HepG2 (cell line): Measurements from ENCODE around the gene TOMM20. TPM values are rescaled to one million over a fixed set of nuclear protein-coding genes. Genes with fewer than 3 reads are reported as not detected.

Experiments
- ATAC-seq: fragments of 200-7000 bp; cut with Tn5 transposase; 3 replicates; pipeline ENCODE4 v1.9.1; 2020; ENCODE audit warnings: mild to moderate bottlenecking, moderate library complexity
- BruUV-seq: library from RNA; stranded (reverse); fragments of 400-500 nt; replicated peaks from 2 replicates; lab custom pipeline; 2021; lab: Mats Ljungman, UMichigan
- CTCF ChIA-PET: fragments of 300-600 bp; formaldehyde crosslinking; extraction: SDS; loops from one replicate; lab custom pipeline; 2021; ENCODE audit warnings: low total read pairs, inconsistent platforms, low intra/inter-chr PET ratio; lab: Yijun Ruan, JAX
- POLR2A ChIA-PET: fragments of 350-600 bp; sonication (Branson Sonifier 250); formaldehyde crosslinking; loops from one replicate; lab custom pipeline; 2020; ENCODE audit warnings: antibody characterized with exemption, inconsistent platforms; lab: Yijun Ruan, JAX
- DNase-seq: peaks from one replicate; pipeline ENCODE4 v3.0.0-alpha.2; 2015; ENCODE audit warnings: low spot score
- FAIRE-seq: peaks from 3 replicates; lab custom pipeline; 2011; peaks lifted over from hg19 to GRCh38; lab: Jason Lieb, UNC
- H2AFZ ChIP-seq: one replicate; pipeline ENCODE4 v1.6.1; 2011; ENCODE audit warnings: low read length, inconsistent platforms
- H3K27ac ChIP-seq: fragments of 300-600 bp; 3 replicates; pipeline ENCODE4 v1.8.0; 2011; ENCODE audit warnings: mixed run types, mild to moderate bottlenecking, mixed read lengths, low read length, inconsistent platforms; ENCODE audit not compliant: insufficient read depth; ENCODE audit errors: extremely low read length
- H3K27me3 ChIP-seq, 2 experiments: fragments of 200-600 bp in 1 of 2; 2 replicates in 1 of 2; 3 replicates in 1 of 2; pipeline versions ENCODE4 v1.6.0 to v1.8.0; 2011; ENCODE audit warnings: low read length in 2 of 2, mild to moderate bottlenecking in 2 of 2, moderate library complexity in 2 of 2, inconsistent platforms in 1 of 2; ENCODE audit not compliant: insufficient read depth in 2 of 2, control insufficient read depth in 1 of 2
- H3K36me3 ChIP-seq, 2 experiments: fragments of 200-600 bp in 1 of 2; replicated peaks in 1 of 2; 2 replicates in 1 of 2; 3 replicates in 1 of 2; pipeline versions ENCODE4 v1.5.1 to v1.8.0; 2011; ENCODE audit warnings: low read length in 2 of 2, inconsistent platforms in 1 of 2; ENCODE audit not compliant: insufficient read depth in 2 of 2, control insufficient read depth in 1 of 2
- H3K4me1 ChIP-seq: 2 replicates; pipeline ENCODE4 v1.5.1; 2012; ENCODE audit warnings: low read length, inconsistent platforms; ENCODE audit not compliant: insufficient read depth
- H3K4me2 ChIP-seq: 2 replicates; pipeline ENCODE4 v1.6.0; 2011; ENCODE audit warnings: low read depth, low read length, inconsistent platforms
- H3K4me3 ChIP-seq, 3 experiments: fragments of 200-600 bp in 1 of 3; sonication (generic), shearing (Covaris generic) in 1 of 3; replicated peaks in 1 of 3; 2 replicates each; pipeline ENCODE4 v1.5.1; 2011 to 2016; ENCODE audit warnings: low read length in 3 of 3, inconsistent platforms in 2 of 3, low read depth in 2 of 3, mild to moderate bottlenecking in 2 of 3, control low read depth in 1 of 3, mixed read lengths in 1 of 3; ENCODE audit not compliant: insufficient read depth in 1 of 3
- H3K79me2 ChIP-seq: one replicate; pipeline ENCODE4 v1.6.1; 2011; ENCODE audit warnings: low read length, inconsistent platforms; ENCODE audit not compliant: insufficient read depth
- H3K9ac ChIP-seq: 2 replicates; pipeline ENCODE4 v1.6.0; 2011; ENCODE audit warnings: mild to moderate bottlenecking, low read depth, low read length, inconsistent platforms; ENCODE audit not compliant: insufficient read depth
- H3K9me3 ChIP-seq: 2 replicates; pipeline ENCODE4 v1.5.1; 2012; ENCODE audit warnings: mild to moderate bottlenecking, low read length
- H4K20me1 ChIP-seq: 2 replicates; pipeline ENCODE4 v1.6.0; 2011; ENCODE audit warnings: inconsistent platforms, mild to moderate bottlenecking, low read length, moderate library complexity; ENCODE audit not compliant: insufficient read depth
- AHR ChIP-seq: IDR thresholded peaks from 2 replicates; pipeline ENCODE4 v1.6.1; 2018; ENCODE audit warnings: missing genetic modification reagents, missing compliant biosample characterization
- ELF4 ChIP-seq: sonication (generic); formaldehyde crosslinking; IDR thresholded peaks from 2 replicates; pipeline ENCODE4 v1.5.0; 2020; ENCODE audit warnings: missing genetic modification reagents, mild to moderate bottlenecking, moderate library complexity, borderline replicate concordance
- RBFOX2 ChIP-seq: fragments of 200-400 bp; formaldehyde crosslinking; IDR thresholded peaks from 2 replicates; pipeline ENCODE4 v1.6.1; 2017; ENCODE audit warnings: low read depth, mild to moderate bottlenecking, low read length
- SP5 ChIP-seq: IDR thresholded peaks from 2 replicates; pipeline ENCODE4 v1.6.1; 2016; ENCODE audit warnings: low read depth, borderline replicate concordance
- TARDBP ChIP-seq: sonication (generic); formaldehyde crosslinking; IDR thresholded peaks from 2 replicates; pipeline ENCODE4 v1.8.0; 2022; ENCODE audit warnings: mild to moderate bottlenecking, missing genetic modification reagents
- WGBS: methylation state at CpG from one replicate; pipeline ENCODE4 v1.1.6; 2017; ENCODE audit warnings: low lambda C conversion rate; 5-methylcytosine and 5-hydroxymethylcytosine counted together
- in situ Hi-C: cut with HindIII; loops from 2 replicates; pipeline ENCODE4 v1.10.0; 2017; ENCODE audit warnings: low pct_unique_long_range_greater_than_20kb; ENCODE audit not compliant: extremely low pct_ligation_motif_present
- intact Hi-C: fragments of 100-400 bp; cut with micrococcal nuclease; formaldehyde crosslinking; loops from one replicate; pipeline ENCODE4 v1.10.0; 2022; ENCODE audit not compliant: unreplicated experiment
- polyA plus RNA-seq, 8 experiments: library from polyadenylated mRNA; depleted of rRNA in 3 of 8; stranded (reverse) in 7 of 8; unstranded in 1 of 8; fragments of >200 nt; fragmentation: Illumina TruSeq in 4 of 8; extraction: Trizol in 4 of 8; gene quantifications; 2 replicates each; pipeline versions ENCODE4 v1.2.1 to v1.2.3, GENCODE V29; 2011 to 2016; ENCODE audit warnings: low read depth in 4 of 8, missing spikeins in 1 of 8, mixed read lengths in 1 of 8; ENCODE audit not compliant: insufficient read depth in 1 of 8
- total RNA-seq, 5 experiments: library from RNA; depleted of rRNA; stranded (reverse); fragments of >200 nt; fragmentation: Illumina TruSeq; extraction: Trizol; gene quantifications; 2 replicates each; pipeline ENCODE4 v1.2.3, GENCODE V29; 2016; ENCODE audit warnings: low read depth in 1 of 5
- TF ChIP-seq, protein P1 (sequence below): sonication (generic); formaldehyde crosslinking; IDR thresholded peaks from 2 replicates; pipeline ENCODE4 v1.4.0; 2020; ENCODE audit warnings: missing genetic modification reagents
- TF ChIP-seq, protein P2 (sequence below): sonication (generic); formaldehyde crosslinking; conservative IDR thresholded peaks from 2 replicates; pipeline ENCODE4 v1.8.0; 2022; ENCODE audit warnings: low read depth, missing genetic modification reagents
- TF ChIP-seq, protein P3 (sequence below): sonication (generic); formaldehyde crosslinking; IDR thresholded peaks from 2 replicates; pipeline ENCODE4 v1.4.0; 2020; ENCODE audit warnings: missing genetic modification reagents
- TF ChIP-seq, protein P4 (sequence below): sonication (generic); formaldehyde crosslinking; IDR thresholded peaks from 2 replicates; pipeline ENCODE4 v1.4.0; 2020; ENCODE audit warnings: missing genetic modification reagents, borderline replicate concordance

Gene TOMM20
- total and polyA plus RNA-seq, 2 of the 13 experiments (the other 11 are each of a cell fraction or from before 2014, with no cell fraction given) = 153 to 376 TPM

DNA sequence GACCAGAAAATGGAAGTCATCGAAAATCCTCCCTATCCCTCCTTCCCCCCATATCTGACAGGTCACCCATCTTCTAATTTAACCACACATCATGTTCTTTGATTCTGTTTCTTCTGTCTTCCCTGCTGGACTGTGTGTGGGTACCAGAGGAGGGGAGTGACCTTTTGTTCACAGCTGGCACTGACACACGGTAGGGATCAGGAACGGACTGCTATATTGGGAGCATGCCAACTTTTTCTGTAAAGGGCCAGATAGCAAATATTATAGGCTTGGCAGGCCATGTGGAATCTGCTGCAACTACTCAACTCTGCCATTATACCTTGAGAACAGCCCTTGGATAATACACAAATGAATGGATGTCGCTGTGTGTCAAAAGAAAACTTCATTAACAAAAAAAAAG, 7.5 kb upstream of the TOMM20 start:
- Histone ChIP-seq H3K79me2 (no peaks in the 10 kb centered on the region), H3K9me3 (no peaks in the 10 kb centered on the region), H3K27me3 (no peaks in the 10 kb centered on the region), H3K4me2 (no peak overlapping the region), H3K9ac (no peak overlapping the region), H3K36me3 (peaks cover 25 to 74% of the 10 kb centered on the region in 2 experiments), H2AFZ (no peak overlapping the region), H3K4me1 (peaks cover 10% of the 10 kb centered on the region), H4K20me1 (no peaks in the 10 kb centered on the region), H3K27ac (no peak overlapping the region), H3K4me3 (no peak overlapping the region)
- TF ChIP-seq, protein P1, sequence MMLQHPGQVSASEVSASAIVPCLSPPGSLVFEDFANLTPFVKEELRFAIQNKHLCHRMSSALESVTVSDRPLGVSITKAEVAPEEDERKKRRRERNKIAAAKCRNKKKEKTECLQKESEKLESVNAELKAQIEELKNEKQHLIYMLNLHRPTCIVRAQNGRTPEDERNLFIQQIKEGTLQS (CRISPR knock-in tag) = no peak
- no peak for TF ChIP-seq RBFOX2
- TF ChIP-seq, protein P2, sequence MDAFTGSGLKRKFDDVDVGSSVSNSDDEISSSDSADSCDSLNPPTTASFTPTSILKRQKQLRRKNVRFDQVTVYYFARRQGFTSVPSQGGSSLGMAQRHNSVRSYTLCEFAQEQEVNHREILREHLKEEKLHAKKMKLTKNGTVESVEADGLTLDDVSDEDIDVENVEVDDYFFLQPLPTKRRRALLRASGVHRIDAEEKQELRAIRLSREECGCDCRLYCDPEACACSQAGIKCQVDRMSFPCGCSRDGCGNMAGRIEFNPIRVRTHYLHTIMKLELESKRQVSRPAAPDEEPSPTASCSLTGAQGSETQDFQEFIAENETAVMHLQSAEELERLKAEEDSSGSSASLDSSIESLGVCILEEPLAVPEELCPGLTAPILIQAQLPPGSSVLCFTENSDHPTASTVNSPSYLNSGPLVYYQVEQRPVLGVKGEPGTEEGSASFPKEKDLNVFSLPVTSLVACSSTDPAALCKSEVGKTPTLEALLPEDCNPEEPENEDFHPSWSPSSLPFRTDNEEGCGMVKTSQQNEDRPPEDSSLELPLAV (CRISPR knock-in tag) = no peak
- no peak for TF ChIP-seq AHR (CRISPR knock-in tag)
- TF ChIP-seq SP5 (CRISPR knock-in tag) = no peak
- TF ChIP-seq, protein P3, sequence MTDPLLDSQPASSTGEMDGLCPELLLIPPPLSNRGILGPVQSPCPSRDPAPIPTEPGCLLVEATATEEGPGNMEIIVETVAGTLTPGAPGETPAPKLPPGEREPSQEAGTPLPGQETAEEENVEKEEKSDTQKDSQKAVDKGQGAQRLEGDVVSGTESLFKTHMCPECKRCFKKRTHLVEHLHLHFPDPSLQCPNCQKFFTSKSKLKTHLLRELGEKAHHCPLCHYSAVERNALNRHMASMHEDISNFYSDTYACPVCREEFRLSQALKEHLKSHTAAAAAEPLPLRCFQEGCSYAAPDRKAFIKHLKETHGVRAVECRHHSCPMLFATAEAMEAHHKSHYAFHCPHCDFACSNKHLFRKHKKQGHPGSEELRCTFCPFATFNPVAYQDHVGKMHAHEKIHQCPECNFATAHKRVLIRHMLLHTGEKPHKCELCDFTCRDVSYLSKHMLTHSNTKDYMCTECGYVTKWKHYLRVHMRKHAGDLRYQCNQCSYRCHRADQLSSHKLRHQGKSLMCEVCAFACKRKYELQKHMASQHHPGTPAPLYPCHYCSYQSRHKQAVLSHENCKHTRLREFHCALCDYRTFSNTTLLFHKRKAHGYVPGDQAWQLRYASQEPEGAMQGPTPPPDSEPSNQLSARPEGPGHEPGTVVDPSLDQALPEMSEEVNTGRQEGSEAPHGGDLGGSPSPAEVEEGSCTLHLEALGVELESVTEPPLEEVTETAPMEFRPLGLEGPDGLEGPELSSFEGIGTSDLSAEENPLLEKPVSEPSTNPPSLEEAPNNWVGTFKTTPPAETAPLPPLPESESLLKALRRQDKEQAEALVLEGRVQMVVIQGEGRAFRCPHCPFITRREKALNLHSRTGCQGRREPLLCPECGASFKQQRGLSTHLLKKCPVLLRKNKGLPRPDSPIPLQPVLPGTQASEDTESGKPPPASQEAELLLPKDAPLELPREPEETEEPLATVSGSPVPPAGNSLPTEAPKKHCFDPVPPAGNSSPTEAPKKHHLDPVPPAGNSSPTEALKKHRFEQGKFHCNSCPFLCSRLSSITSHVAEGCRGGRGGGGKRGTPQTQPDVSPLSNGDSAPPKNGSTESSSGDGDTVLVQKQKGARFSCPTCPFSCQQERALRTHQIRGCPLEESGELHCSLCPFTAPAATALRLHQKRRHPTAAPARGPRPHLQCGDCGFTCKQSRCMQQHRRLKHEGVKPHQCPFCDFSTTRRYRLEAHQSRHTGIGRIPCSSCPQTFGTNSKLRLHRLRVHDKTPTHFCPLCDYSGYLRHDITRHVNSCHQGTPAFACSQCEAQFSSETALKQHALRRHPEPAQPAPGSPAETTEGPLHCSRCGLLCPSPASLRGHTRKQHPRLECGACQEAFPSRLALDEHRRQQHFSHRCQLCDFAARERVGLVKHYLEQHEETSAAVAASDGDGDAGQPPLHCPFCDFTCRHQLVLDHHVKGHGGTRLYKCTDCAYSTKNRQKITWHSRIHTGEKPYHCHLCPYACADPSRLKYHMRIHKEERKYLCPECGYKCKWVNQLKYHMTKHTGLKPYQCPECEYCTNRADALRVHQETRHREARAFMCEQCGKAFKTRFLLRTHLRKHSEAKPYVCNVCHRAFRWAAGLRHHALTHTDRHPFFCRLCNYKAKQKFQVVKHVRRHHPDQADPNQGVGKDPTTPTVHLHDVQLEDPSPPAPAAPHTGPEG (CRISPR knock-in tag) = no peak
- TF ChIP-seq ELF4 (CRISPR knock-in tag) = no peak
- no peak for TF ChIP-seq TARDBP (CRISPR knock-in tag)
- TF ChIP-seq, protein P4, sequence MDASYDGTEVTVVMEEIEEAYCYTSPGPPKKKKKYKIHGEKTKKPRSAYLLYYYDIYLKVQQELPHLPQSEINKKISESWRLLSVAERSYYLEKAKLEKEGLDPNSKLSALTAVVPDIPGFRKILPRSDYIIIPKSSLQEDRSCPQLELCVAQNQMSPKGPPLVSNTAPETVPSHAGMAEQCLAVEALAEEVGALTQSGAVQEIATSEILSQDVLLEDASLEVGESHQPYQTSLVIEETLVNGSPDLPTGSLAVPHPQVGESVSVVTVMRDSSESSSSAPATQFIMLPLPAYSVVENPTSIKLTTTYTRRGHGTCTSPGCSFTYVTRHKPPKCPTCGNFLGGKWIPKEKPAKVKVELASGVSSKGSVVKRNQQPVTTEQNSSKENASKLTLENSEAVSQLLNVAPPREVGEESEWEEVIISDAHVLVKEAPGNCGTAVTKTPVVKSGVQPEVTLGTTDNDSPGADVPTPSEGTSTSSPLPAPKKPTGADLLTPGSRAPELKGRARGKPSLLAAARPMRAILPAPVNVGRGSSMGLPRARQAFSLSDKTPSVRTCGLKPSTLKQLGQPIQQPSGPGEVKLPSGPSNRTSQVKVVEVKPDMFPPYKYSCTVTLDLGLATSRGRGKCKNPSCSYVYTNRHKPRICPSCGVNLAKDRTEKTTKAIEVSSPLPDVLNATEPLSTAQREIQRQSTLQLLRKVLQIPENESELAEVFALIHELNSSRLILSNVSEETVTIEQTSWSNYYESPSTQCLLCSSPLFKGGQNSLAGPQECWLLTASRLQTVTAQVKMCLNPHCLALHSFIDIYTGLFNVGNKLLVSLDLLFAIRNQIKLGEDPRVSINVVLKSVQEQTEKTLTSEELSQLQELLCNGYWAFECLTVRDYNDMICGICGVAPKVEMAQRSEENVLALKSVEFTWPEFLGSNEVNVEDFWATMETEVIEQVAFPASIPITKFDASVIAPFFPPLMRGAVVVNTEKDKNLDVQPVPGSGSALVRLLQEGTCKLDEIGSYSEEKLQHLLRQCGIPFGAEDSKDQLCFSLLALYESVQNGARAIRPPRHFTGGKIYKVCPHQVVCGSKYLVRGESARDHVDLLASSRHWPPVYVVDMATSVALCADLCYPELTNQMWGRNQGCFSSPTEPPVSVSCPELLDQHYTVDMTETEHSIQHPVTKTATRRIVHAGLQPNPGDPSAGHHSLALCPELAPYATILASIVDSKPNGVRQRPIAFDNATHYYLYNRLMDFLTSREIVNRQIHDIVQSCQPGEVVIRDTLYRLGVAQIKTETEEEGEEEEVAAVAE (CRISPR knock-in tag) = no peak
- in situ Hi-C loops = no loop called here
- FAIRE-seq (no peak), ATAC-seq (no peak), DNase-seq (no peak)
- CTCF ChIA-PET = no interaction called here
- intact Hi-C loops = no loop called here
- whole genome bisulfite sequencing = 86% methylated on average over 4 of the region's 4 CpGs
- POLR2A ChIA-PET = no interaction called here
- BruUV-seq = no TSS peak
